Transverse colon (tissue), 4 donors: ENCODE data around the gene SHOC1. TPM values are rescaled to one million over a fixed set of nuclear protein-coding genes. Genes with fewer than 3 reads are reported as not detected.

ENCODE experiments used
- DNase-seq: peaks from one replicate; pipeline ENCODE4 v3.0.0-alpha.2; 2019
- H3K27ac ChIP-seq, 4 donors: fragments of 200-600 bp; sonication (generic); 2 replicates each; pipeline ENCODE4 v1.5.1; 2016 to 2018; ENCODE audit warnings: inconsistent platforms in 4 of 4
- H3K27me3 ChIP-seq: fragments of 200-600 bp; sonication (generic); 2 replicates; pipeline ENCODE4 v1.5.1; 2017; ENCODE audit warnings: inconsistent platforms
- H3K36me3 ChIP-seq, 4 donors: fragments of 200-600 bp; sonication (generic); 2 replicates each; pipeline ENCODE4 v1.5.1; 2017 to 2019; ENCODE audit warnings: inconsistent platforms in 4 of 4
- H3K4me1 ChIP-seq, 4 donors: fragments of 200-600 bp; sonication (generic); 2 replicates each; pipeline ENCODE4 v1.5.1; 2017 to 2020; ENCODE audit warnings: inconsistent platforms in 4 of 4
- H3K4me3 ChIP-seq, 4 donors: fragments of 200-600 bp; sonication (generic); 1 replicate in 1 of 4; 2 replicates in 3 of 4; pipeline versions ENCODE4 v1.5.1 to v1.6.1; 2017 to 2019; ENCODE audit warnings: inconsistent platforms in 4 of 4
- H3K9me3 ChIP-seq, 2 donors: fragments of 200-600 bp; sonication (generic); 2 replicates each; pipeline ENCODE4 v1.5.1; 2017 to 2019; ENCODE audit warnings: inconsistent platforms in 2 of 2
- EP300 ChIP-seq: sonication (generic); formaldehyde crosslinking; IDR thresholded peaks from one replicate; pipeline ENCODE4 v1.6.1; 2017; ENCODE audit warnings: antibody characterized with exemption, low read depth
- POLR2A ChIP-seq: fragments of 450-650 bp; IDR thresholded peaks from one replicate; pipeline ENCODE4 v1.6.1; 2016; ENCODE audit warnings: antibody characterized with exemption, mild to moderate bottlenecking, moderate library complexity
- POLR2AphosphoS5 ChIP-seq, 3 donors: sonication (generic); formaldehyde crosslinking; IDR thresholded peaks; one replicate each; pipeline ENCODE4 v1.6.1; 2016; ENCODE audit warnings: antibody characterized with exemption in 3 of 3
- WGBS, 2 donors: methylation state at CpG; one replicate each; pipeline ENCODE4 v1.1.5; 2018; ENCODE audit warnings: low coverage in 1 of 2; 5-methylcytosine and 5-hydroxymethylcytosine counted together
- in situ Hi-C, 4 donors: fragments of 200-750 bp; cut with MboI; loops; one replicate each; pipeline versions ENCODE4 v1.15.0 to v1.15.1; 2017; ENCODE audit warnings: low sequenced_read_pairs in 3 of 4, low pct_ligation_motif_present in 1 of 4, low pct_unique_long_range_greater_than_20kb in 1 of 4
- intact Hi-C: fragments of 100-400 bp; cut with DNase I; formaldehyde crosslinking; loops from one replicate; pipeline ENCODE4 v1.15.1; 2023; ENCODE audit warnings: low total_unique reads
- total RNA-seq, 4 donors: library from RNA; depleted of rRNA; stranded (reverse); fragments of >200 nt; gene quantifications; one replicate each; pipeline ENCODE4 v1.1.0, GENCODE V29; 2016
- TF ChIP-seq, protein P1 (sequence below), 5 experiments: fragments of 200-600 bp in 3 of 5; fragments of 450-650 bp in 2 of 5; sonication (generic) in 3 of 5; IDR thresholded peaks; 1 replicate in 2 of 5; 2 replicates in 3 of 5; pipeline ENCODE4 v1.5.1; 2016 to 2017; ENCODE audit warnings: antibody characterized with exemption in 5 of 5, inconsistent platforms in 3 of 5, mild to moderate bottlenecking in 2 of 5, moderate library complexity in 1 of 5

The SHOC1 gene
- total RNA-seq, 4 donors from 2014 or later: not detected

DNA sequence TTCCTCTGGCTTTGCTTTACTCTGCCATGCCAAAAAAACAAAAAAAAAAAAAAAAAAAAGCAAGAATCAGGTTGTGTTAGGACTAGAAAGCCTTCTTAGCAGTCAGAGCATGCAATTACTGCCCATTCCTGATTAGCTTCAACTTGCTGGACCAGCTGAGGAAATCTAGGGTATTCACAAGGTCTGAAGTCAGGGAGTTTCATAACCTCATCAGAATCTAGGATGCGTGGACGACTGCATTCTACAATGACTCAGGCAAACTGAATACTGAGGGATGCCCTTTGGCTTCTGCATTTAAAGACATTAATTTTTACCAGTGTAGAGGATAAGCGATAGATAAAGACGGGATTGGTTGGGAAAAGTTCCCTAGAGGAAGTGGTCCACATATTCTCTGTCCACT is 39.2 kb upstream of the SHOC1 start:
- no peaks in the 10 kb centered on the region for H3K9me3 ChIP-seq
- H3K27ac ChIP-seq: no peak overlapping the region
- intact Hi-C loops (no loop called here), in situ Hi-C loops (no loop called here)
- no peaks in the 10 kb centered on the region for H3K27me3 ChIP-seq
- WGBS, 2 donors: 86 to 93% methylated on average over 4 of the region's 4 CpGs
- TF ChIP-seq POLR2AphosphoS5 (IDR thresholded peaks at IDR 0.05) (no peak), EP300 (no peak), POLR2A (no peak)
- TF ChIP-seq, protein P1, sequence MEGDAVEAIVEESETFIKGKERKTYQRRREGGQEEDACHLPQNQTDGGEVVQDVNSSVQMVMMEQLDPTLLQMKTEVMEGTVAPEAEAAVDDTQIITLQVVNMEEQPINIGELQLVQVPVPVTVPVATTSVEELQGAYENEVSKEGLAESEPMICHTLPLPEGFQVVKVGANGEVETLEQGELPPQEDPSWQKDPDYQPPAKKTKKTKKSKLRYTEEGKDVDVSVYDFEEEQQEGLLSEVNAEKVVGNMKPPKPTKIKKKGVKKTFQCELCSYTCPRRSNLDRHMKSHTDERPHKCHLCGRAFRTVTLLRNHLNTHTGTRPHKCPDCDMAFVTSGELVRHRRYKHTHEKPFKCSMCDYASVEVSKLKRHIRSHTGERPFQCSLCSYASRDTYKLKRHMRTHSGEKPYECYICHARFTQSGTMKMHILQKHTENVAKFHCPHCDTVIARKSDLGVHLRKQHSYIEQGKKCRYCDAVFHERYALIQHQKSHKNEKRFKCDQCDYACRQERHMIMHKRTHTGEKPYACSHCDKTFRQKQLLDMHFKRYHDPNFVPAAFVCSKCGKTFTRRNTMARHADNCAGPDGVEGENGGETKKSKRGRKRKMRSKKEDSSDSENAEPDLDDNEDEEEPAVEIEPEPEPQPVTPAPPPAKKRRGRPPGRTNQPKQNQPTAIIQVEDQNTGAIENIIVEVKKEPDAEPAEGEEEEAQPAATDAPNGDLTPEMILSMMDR (IDR thresholded peaks at IDR 0.05): no peak
- DNase-seq: no peak
- H3K4me3 ChIP-seq: no peak overlapping the region
- H3K4me1 ChIP-seq: peaks cover 0 to 12% (median 3%) of the 10 kb centered on the region in 4 donors
- H3K36me3 ChIP-seq: no peaks in the 10 kb centered on the region

DNA sequence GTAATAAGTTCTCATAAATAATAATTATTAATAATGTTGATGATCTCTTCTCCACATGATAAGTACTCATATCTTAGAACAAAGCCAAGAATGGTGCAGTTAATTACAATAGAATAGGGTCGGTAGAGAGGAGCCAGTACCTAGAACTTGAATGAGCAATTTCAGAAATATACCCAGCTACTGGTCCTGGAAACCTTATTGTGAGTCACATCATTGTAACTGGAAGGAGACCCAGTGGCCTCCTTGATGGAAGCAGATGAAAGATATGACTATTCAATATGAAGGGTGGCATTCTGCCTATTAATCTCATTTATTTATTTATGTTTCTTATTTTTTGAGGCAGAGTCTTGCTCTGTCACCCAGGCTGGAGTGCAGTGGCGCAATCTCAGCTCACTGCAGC is 37.7 kb upstream of the SHOC1 start:
- intact Hi-C loops: loop anchor here (1.0 kb wide), 1 partner anchor 16 kb away; no protein-coding TSS in a partner anchor
- no peaks in the 10 kb centered on the region for H3K36me3 ChIP-seq
- no peaks in the 10 kb centered on the region for H3K4me1 ChIP-seq
- no peaks in the 10 kb centered on the region for H3K9me3 ChIP-seq
- 78 to 94% methylated on average over 1 to 2 of the region's 2 CpGs for WGBS, 2 donors
- no peak overlapping the region for H3K27ac ChIP-seq
- no peaks in the 10 kb centered on the region for H3K27me3 ChIP-seq
- in situ Hi-C loops: no loop called here
- TF ChIP-seq POLR2AphosphoS5 (IDR thresholded peaks at IDR 0.05) (no peak), EP300 (no peak), POLR2A (no peak)
- TF ChIP-seq, protein P1 (IDR thresholded peaks at IDR 0.05): no peak
- H3K4me3 ChIP-seq: no peak overlapping the region
- DNase-seq: no peak

- intact Hi-C loops (loop anchor here (1.0 kb wide), 1 partner anchor 15 kb away; no protein-coding TSS in a partner anchor), in situ Hi-C loops (no loop called here)
- DNase-seq: no peak
- H3K9me3 ChIP-seq: no peaks in the 10 kb centered on the region
- H3K36me3 ChIP-seq: no peaks in the 10 kb centered on the region
- no peaks in the 10 kb centered on the region for H3K27me3 ChIP-seq
- WGBS, 2 donors: 82 to 87% methylated on average over 4 to 5 of the region's 5 CpGs
- no peaks in the 10 kb centered on the region for H3K4me1 ChIP-seq
- no peak overlapping the region for H3K4me3 ChIP-seq
- TF ChIP-seq POLR2AphosphoS5 (IDR thresholded peaks at IDR 0.05) (no peak), POLR2A (no peak), EP300 (no peak)
- TF ChIP-seq, protein P1 (IDR thresholded peaks at IDR 0.05): no peak
- no peak overlapping the region for H3K27ac ChIP-seq
Observed at GRCh38 chr9:111831371-111832108, 36.8 kb upstream of the SHOC1 start.

GRCh38 chr9:111828193-111828592 is 33.5 kb upstream of the SHOC1 start:
- Histone ChIP-seq H3K9me3 (no peaks in the 10 kb centered on the region), H3K27ac (no peak overlapping the region), H3K36me3 (no peaks in the 10 kb centered on the region), H3K27me3 (no peaks in the 10 kb centered on the region), H3K4me1 (no peaks in the 10 kb centered on the region), H3K4me3 (no peak overlapping the region)
- intact Hi-C loops (no loop called here), in situ Hi-C loops (no loop called here)
- TF ChIP-seq, protein P1 (IDR thresholded peaks at IDR 0.05): no peak
- no peak for DNase-seq
- 38 to 55% methylated on average over 4 of the region's 4 CpGs for WGBS, 2 donors
